Astrocyte of the spinal cord (primary cell): Measurements from ENCODE around the gene DAGLB.
A peak's percentile ranks its signal among the peaks of the same experiment; 100 is the strongest.

Experiments
- DNase-seq: peaks from one replicate; pipeline ENCODE4 v3.0.0; 2011; ENCODE audit warnings: low read depth, low spot score
- H3K4me3 ChIP-seq: 2 replicates; pipeline ENCODE4 v1.5.1; 2011; ENCODE audit warnings: low read depth, mild to moderate bottlenecking, low read length, moderate library complexity
- in situ Hi-C: cut with HindIII; loops from 2 replicates; pipeline ENCODE4 v1.10.0; 2017; ENCODE audit warnings: low sequenced_read_pairs
- TF ChIP-seq, protein P1 (sequence below): IDR thresholded peaks from 2 replicates; pipeline ENCODE4 v1.5.1; 2012; ENCODE audit warnings: low read depth, mild to moderate bottlenecking, low read length, inconsistent platforms

DAGLB gene

GRCh38 chr7:6433784-6434615 lies 13.8 kb downstream of the DAGLB start:
- no peak overlapping the region for H3K4me3 ChIP-seq
- in situ Hi-C loops: no loop called here
- TF ChIP-seq, protein P1, sequence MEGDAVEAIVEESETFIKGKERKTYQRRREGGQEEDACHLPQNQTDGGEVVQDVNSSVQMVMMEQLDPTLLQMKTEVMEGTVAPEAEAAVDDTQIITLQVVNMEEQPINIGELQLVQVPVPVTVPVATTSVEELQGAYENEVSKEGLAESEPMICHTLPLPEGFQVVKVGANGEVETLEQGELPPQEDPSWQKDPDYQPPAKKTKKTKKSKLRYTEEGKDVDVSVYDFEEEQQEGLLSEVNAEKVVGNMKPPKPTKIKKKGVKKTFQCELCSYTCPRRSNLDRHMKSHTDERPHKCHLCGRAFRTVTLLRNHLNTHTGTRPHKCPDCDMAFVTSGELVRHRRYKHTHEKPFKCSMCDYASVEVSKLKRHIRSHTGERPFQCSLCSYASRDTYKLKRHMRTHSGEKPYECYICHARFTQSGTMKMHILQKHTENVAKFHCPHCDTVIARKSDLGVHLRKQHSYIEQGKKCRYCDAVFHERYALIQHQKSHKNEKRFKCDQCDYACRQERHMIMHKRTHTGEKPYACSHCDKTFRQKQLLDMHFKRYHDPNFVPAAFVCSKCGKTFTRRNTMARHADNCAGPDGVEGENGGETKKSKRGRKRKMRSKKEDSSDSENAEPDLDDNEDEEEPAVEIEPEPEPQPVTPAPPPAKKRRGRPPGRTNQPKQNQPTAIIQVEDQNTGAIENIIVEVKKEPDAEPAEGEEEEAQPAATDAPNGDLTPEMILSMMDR: no peak
- no peak for DNase-seq

DNA sequence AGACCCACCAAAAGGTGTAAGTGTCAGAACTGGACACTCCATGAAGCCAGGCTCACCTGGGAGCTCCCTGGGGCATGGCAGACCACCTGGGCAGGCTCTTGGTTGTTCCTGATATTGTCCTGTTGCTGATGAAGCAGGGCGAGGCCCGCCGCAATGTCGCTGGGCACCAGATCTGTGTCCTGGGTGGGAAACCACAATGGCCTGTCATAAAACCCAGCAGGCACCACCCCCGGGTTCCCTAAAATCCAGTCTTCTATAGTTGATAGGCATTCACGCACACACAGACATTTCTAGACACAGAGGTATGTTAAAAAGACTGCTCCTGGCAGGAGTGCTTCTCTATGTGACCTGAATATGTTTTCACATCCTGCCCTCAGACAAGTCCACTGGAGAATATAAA lies 15.0 kb downstream of the DAGLB start:
- TF ChIP-seq, protein P1: no peak
- in situ Hi-C loops: no loop called here
- no peak for DNase-seq
- H3K4me3 ChIP-seq: no peak overlapping the region

- H3K4me3 ChIP-seq: no peak overlapping the region
- TF ChIP-seq, protein P1: no peak
- in situ Hi-C loops: no loop called here
- no peak for DNase-seq
Measured at GRCh38 chr7:6430974-6431373, 16.8 kb downstream of the DAGLB start.

DNA sequence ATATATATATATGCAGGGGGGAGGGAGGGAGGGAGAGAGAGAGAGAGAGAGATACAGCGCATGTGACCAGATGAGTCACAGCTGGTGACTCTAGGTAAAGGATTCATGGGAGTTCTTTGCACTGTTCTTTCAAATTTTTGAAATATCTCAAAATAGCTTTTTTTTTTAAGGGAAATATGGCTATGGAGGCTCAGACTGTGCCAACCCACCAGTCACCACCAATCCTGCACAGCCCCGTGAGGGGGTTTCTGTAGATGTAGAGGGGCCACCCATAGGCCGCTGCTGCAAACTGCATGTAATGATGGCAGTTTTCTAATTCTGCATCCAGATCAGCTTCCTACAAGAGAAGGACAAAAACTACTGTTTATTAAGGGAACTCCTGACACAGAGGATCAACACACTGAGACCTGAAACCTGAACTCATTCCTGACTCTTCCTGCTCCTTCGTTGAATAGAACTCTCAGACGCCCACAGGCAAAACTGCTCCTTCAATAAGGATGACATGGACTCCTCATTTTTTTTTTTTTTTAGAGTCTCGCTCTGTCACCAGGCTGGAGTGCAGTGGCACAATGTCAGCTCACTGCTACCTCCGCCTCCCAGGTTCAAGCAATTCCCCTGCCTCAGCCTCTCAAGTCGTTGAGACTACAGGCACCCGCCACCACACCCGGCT lies 17.3 kb downstream of the DAGLB start:
- no peak overlapping the region for H3K4me3 ChIP-seq
- peak; percentile 40 for DNase-seq
- in situ Hi-C loops: no loop called here
- TF ChIP-seq, protein P1: peak; percentile 37

DNA sequence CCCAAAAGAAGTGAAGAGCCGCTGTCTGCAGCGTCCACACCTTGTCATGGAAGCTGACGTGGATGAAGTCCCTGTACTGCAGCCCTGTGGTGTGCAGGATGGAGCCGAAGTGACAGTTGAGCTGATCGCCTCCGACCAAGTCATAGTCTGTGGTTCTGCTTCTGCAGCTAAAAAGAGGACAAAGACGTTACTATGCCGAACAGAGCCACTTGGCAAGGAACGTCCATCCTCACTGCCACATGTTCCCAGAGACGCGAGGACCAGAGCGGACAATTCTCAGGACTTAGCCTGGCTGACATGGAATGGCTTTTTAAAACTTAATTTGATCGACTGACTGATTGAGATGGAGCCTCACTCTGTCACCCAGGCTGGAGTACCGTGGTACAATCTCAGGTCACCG lies 21.8 kb downstream of the DAGLB start:
- H3K4me3 ChIP-seq: no peak overlapping the region
- in situ Hi-C loops: no loop called here
- TF ChIP-seq, protein P1: no peak
- DNase-seq: no peak

GRCh38 chr7:6423942-6424701 lies 23.6 kb downstream of the DAGLB start:
- H3K4me3 ChIP-seq: no peak overlapping the region
- TF ChIP-seq, protein P1: peak; percentile 12
- in situ Hi-C loops: no loop called here
- no peak for DNase-seq
